GM19397 (cell line): Measurements from ENCODE around the gene MIA2.

Source experiments
- ATAC-seq: cut with Tn5 transposase; IDR thresholded peaks from one replicate; pipeline ENCODE4 v1.9.1; 2021; ENCODE audit warnings: mild to moderate bottlenecking, moderate library complexity; ENCODE audit not compliant: unreplicated experiment

MIA2 gene

DNA sequence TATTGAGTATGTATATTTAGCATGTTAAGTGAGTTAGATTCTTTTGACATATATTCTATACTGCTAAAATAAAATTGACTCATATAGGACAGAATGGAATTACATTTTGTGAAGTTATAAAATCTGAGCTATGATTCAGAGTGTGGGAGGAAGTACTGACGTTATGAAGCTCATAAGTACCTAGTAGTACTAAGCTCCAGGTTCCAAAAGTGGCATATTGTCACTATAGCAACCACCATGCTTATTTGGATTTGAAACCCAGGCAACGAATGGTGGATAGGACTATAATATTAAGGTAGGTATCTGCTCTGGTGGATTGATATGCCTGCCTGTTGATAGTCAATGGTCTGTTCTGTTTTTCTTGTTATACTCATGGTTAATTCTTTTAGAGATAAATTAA, 200.7 kb downstream of the MIA2 start:
- no peak for ATAC-seq

DNA sequence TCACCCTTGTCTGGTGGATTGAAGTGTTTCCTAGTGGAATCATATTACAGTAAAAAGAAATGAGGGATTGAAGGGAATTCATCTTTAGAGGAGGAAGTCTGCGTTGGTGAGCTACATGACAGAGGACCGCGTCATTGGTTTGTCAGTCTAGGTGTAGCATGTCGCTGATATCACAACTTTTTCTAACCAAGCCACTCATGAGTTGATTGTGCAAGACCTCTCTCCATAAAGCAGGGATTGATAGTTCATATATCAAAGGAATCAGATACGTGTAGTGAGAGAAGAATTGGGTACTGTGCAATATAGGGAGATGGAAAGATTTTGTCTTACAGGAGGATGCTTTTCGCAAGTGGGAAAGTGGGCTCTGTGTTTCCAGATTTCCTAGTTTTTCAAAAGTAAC, 201.5 kb downstream of the MIA2 start:
- ATAC-seq: no peak
